CD14-positive monocyte (primary cell): Measurements from ENCODE around the gene ANKS6. TPM values are rescaled to one million over a fixed set of nuclear protein-coding genes. Genes with fewer than 3 reads are reported as not detected.

Experiments used
- DNase-seq, 3 donors: peaks; one replicate each; pipeline ENCODE4 v3.0.0-alpha.2; 2011 to 2022
- H2AFZ ChIP-seq: 2 replicates; pipeline ENCODE4 v1.6.0; 2012; ENCODE audit warnings: mild to moderate bottlenecking, low read depth, low read length, inconsistent platforms; ENCODE audit not compliant: insufficient read depth, poor library complexity, severe bottlenecking
- H3K27ac ChIP-seq, 2 donors: 1 replicate in 1 of 2; 2 replicates in 1 of 2; pipeline ENCODE4 v1.5.1; 2012 to 2013; ENCODE audit warnings: low read length in 2 of 2, control low read depth in 1 of 2, inconsistent platforms in 1 of 2, low read depth in 1 of 2, mild to moderate bottlenecking in 1 of 2
- H3K27me3 ChIP-seq, 2 donors: one replicate each; pipeline versions ENCODE4 v1.6.0 to v1.6.1; 2011 to 2013; ENCODE audit warnings: low read length in 2 of 2; ENCODE audit not compliant: control insufficient read depth in 2 of 2, insufficient read depth in 2 of 2
- H3K36me3 ChIP-seq, 2 donors: replicated peaks in 1 of 2; 1 replicate in 1 of 2; 2 replicates in 1 of 2; pipeline versions ENCODE4 v1.5.1 to v1.6.1; 2012 to 2013; ENCODE audit warnings: low read length in 2 of 2, control low read depth in 1 of 2, inconsistent platforms in 1 of 2, mild to moderate bottlenecking in 1 of 2; ENCODE audit not compliant: insufficient read depth in 2 of 2, control insufficient read depth in 1 of 2
- H3K4me1 ChIP-seq, 2 donors: 1 replicate in 1 of 2; 2 replicates in 1 of 2; pipeline versions ENCODE4 v1.5.1 to v1.6.1; 2012 to 2013; ENCODE audit warnings: low read length in 2 of 2, control low read depth in 1 of 2, inconsistent platforms in 1 of 2, mild to moderate bottlenecking in 1 of 2, moderate library complexity in 1 of 2; ENCODE audit not compliant: insufficient read depth in 2 of 2, control insufficient read depth in 1 of 2
- H3K4me2 ChIP-seq: replicated peaks from 2 replicates; pipeline ENCODE3; 2012; ENCODE audit warnings: low read length, moderate library complexity, mild to moderate bottlenecking; ENCODE audit not compliant: poor library complexity, severe bottlenecking; ENCODE audit errors: extremely low read depth
- H3K4me3 ChIP-seq, 3 experiments: fragments of 200-600 bp in 1 of 3; sonication (generic) in 1 of 3; replicated peaks in 1 of 3; 1 replicate in 2 of 3; 2 replicates in 1 of 3; pipeline ENCODE4 v1.5.1; 2011 to 2013; ENCODE audit warnings: low read length in 3 of 3, mild to moderate bottlenecking in 3 of 3, control low read depth in 2 of 3, low read depth in 2 of 3, inconsistent platforms in 1 of 3, moderate library complexity in 1 of 3
- H3K79me2 ChIP-seq: 2 replicates; pipeline ENCODE4 v1.6.0; 2012; ENCODE audit warnings: mild to moderate bottlenecking, control low read depth, inconsistent platforms, low read length, moderate library complexity; ENCODE audit not compliant: insufficient read depth
- H3K9ac ChIP-seq: 2 replicates; pipeline ENCODE4 v1.6.0; 2017; ENCODE audit warnings: low read length, mild to moderate bottlenecking; ENCODE audit not compliant: insufficient read depth, poor library complexity, severe bottlenecking
- H3K9me3 ChIP-seq, 2 donors: replicated peaks in 1 of 2; 1 replicate in 1 of 2; 2 replicates in 1 of 2; pipeline versions ENCODE4 v1.5.1 to v1.6.1; 2012 to 2013; ENCODE audit warnings: low read length in 2 of 2, control low read depth in 1 of 2; ENCODE audit not compliant: control insufficient read depth in 1 of 2, insufficient read depth in 1 of 2
- H4K20me1 ChIP-seq: 2 replicates; pipeline ENCODE4 v1.6.0; 2012; ENCODE audit warnings: mild to moderate bottlenecking, low read length, control low read depth, moderate library complexity; ENCODE audit not compliant: insufficient read depth
- H3K27ac Mint-ChIP-seq, 7 donors: one replicate each; pipeline ENCODE4 v1.8.0; 2020; ENCODE audit warnings: mild to moderate bottlenecking in 7 of 7, mixed read lengths in 7 of 7, moderate library complexity in 6 of 7, inconsistent platforms in 2 of 7
- H3K27me3 Mint-ChIP-seq, 3 donors: one replicate each; pipeline ENCODE4 v1.8.0; 2021 to 2022; ENCODE audit warnings: low read depth in 3 of 3, mild to moderate bottlenecking in 3 of 3, mixed read lengths in 3 of 3, moderate library complexity in 3 of 3, inconsistent platforms in 1 of 3
- H3K36me3 Mint-ChIP-seq, 2 donors: one replicate each; pipeline ENCODE4 v1.8.0; 2020; ENCODE audit warnings: mixed read lengths in 2 of 2, inconsistent platforms in 1 of 2, mild to moderate bottlenecking in 1 of 2
- H3K4me1 Mint-ChIP-seq: one replicate; pipeline ENCODE4 v1.8.0; 2020; ENCODE audit warnings: mild to moderate bottlenecking, mixed read lengths
- H3K4me3 Mint-ChIP-seq, 2 donors: one replicate each; pipeline ENCODE4 v1.8.0; 2020; ENCODE audit warnings: mild to moderate bottlenecking in 2 of 2, mixed read lengths in 2 of 2, moderate library complexity in 1 of 2
- H3K9me3 Mint-ChIP-seq, 7 donors: one replicate each; pipeline ENCODE4 v1.8.0; 2020 to 2022; ENCODE audit warnings: mixed read lengths in 7 of 7, mild to moderate bottlenecking in 6 of 7, moderate library complexity in 6 of 7, inconsistent platforms in 2 of 7
- WGBS: methylation state at CpG from one replicate; pipeline ENCODE4 v1.1.5; 2013; ENCODE audit warnings: missing lambda C conversion rate; ENCODE audit not compliant: insufficient coverage; 5-methylcytosine and 5-hydroxymethylcytosine counted together
- intact Hi-C, 2 donors: fragments of 100-400 bp; cut with micrococcal nuclease; formaldehyde crosslinking; loops; one replicate each; pipeline versions ENCODE4 v1.15.0 to v1.15.1; 2023
- polyA plus RNA-seq, 3 donors: library from polyadenylated mRNA; depleted of rRNA in 1 of 3; unstranded in 2 of 3; stranded (reverse) in 1 of 3; fragments of 300-500 nt in 2 of 3; fragments of >200 nt in 1 of 3; fragmentation: Illumina TruSeq in 2 of 3; gene quantifications; 1 replicate in 2 of 3; 2 replicates in 1 of 3; pipeline ENCODE4 v1.2.3, GENCODE V29; 2012 to 2021
- TF ChIP-seq, protein P1 (sequence below): fragments of 200-600 bp; IDR thresholded peaks from one replicate; pipeline ENCODE4 v1.8.0; 2022; ENCODE audit warnings: antibody characterized with exemption, mild to moderate bottlenecking

Gene ANKS6
- polyA plus RNA-seq, 3 donors, result 0.20 to 1.5 (median 0.56) TPM

- peaks cover 2% of the 10 kb centered on the region for H3K4me1 Mint-ChIP-seq
- 71% methylated on average over 1 of the region's 8 CpGs for WGBS
- Histone ChIP-seq H2AFZ (no peak overlapping the region), H3K9me3 (no peaks in the 10 kb centered on the region), H3K4me3 (no peak overlapping the region), H3K27ac (no peak overlapping the region), H3K9ac (no peak overlapping the region), H3K79me2 (no peaks in the 10 kb centered on the region), H4K20me1 (no peaks in the 10 kb centered on the region), H3K4me1 (no peaks in the 10 kb centered on the region), H3K36me3 (no peaks in the 10 kb centered on the region), H3K27me3 (no peaks in the 10 kb centered on the region), H3K4me2 (no peak overlapping the region)
- no peak overlapping the region for H3K4me3 Mint-ChIP-seq
- intact Hi-C loops, result no loop called here
- peaks cover 0 to 12% (median 4%) of the 10 kb centered on the region in 7 donors for H3K9me3 Mint-ChIP-seq
- no peak overlapping the region for H3K27ac Mint-ChIP-seq
- DNase-seq, result no peak
- TF ChIP-seq, protein P1, sequence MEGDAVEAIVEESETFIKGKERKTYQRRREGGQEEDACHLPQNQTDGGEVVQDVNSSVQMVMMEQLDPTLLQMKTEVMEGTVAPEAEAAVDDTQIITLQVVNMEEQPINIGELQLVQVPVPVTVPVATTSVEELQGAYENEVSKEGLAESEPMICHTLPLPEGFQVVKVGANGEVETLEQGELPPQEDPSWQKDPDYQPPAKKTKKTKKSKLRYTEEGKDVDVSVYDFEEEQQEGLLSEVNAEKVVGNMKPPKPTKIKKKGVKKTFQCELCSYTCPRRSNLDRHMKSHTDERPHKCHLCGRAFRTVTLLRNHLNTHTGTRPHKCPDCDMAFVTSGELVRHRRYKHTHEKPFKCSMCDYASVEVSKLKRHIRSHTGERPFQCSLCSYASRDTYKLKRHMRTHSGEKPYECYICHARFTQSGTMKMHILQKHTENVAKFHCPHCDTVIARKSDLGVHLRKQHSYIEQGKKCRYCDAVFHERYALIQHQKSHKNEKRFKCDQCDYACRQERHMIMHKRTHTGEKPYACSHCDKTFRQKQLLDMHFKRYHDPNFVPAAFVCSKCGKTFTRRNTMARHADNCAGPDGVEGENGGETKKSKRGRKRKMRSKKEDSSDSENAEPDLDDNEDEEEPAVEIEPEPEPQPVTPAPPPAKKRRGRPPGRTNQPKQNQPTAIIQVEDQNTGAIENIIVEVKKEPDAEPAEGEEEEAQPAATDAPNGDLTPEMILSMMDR, result no peak
- peaks cover 0 to 1% of the 10 kb centered on the region in 2 donors for H3K36me3 Mint-ChIP-seq
- peaks cover 1 to 3% (median 2%) of the 10 kb centered on the region in 3 donors for H3K27me3 Mint-ChIP-seq
Observed at GRCh38 chr9:98740226-98740881, 56.0 kb downstream of the ANKS6 start.

DNA sequence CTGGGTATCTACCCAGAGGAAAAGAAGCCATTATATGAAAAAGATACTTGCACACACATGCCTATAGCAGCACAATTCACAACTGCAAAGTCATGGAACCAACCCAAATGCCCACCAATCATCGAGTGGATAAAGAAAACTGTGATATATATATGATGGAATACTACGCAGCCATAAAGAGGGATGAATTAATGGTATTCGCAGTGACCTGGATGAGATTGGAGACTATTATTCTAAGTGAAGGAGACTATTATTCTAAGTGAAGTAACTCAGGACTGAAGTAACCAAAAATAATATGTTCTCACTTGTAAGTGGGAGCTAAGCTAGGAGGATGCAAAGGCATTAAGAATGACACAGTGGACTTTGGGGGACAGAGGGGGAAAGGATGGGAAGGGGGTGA lies 57.6 kb downstream of the ANKS6 start:
- no peaks in the 10 kb centered on the region for H3K9me3 ChIP-seq
- no peaks in the 10 kb centered on the region for H3K4me1 Mint-ChIP-seq
- TF ChIP-seq, protein P1, result no peak
- no peaks in the 10 kb centered on the region for H3K36me3 ChIP-seq
- 100% methylated on average over 2 of the region's 3 CpGs for WGBS
- H4K20me1 ChIP-seq, result no peaks in the 10 kb centered on the region
- no peak overlapping the region for H3K27ac ChIP-seq
- no peak overlapping the region for H3K4me3 ChIP-seq
- H3K4me2 ChIP-seq, result no peak overlapping the region
- peaks cover 1 to 3% (median 2%) of the 10 kb centered on the region in 3 donors for H3K27me3 Mint-ChIP-seq
- no peak overlapping the region for H3K4me3 Mint-ChIP-seq
- no peaks in the 10 kb centered on the region for H3K27me3 ChIP-seq
- H3K9ac ChIP-seq, result no peak overlapping the region
- peaks cover 0 to 12% (median 4%) of the 10 kb centered on the region in 7 donors for H3K9me3 Mint-ChIP-seq
- H3K27ac Mint-ChIP-seq, result no peak overlapping the region
- no peak overlapping the region for H2AFZ ChIP-seq
- no peaks in the 10 kb centered on the region for H3K36me3 Mint-ChIP-seq
- H3K79me2 ChIP-seq, result no peaks in the 10 kb centered on the region
- DNase-seq, result no peak
- intact Hi-C loops, result no loop called here
- H3K4me1 ChIP-seq, result no peaks in the 10 kb centered on the region
